Gastrocnemius medialis (tissue), 4 donors: ENCODE results near the gene TMEM223. TPM values are rescaled to one million over a fixed set of nuclear protein-coding genes. Genes with fewer than 3 reads are reported as not detected.

Experiments
- ATAC-seq, 2 donors: fragments of 150-250 bp; one replicate each; pipeline ENCODE4 v1.9.1; 2016
- DNase-seq, 2 donors: peaks; one replicate each; pipeline ENCODE4 v3.0.0-alpha.2; 2019
- H3K27ac ChIP-seq, 4 donors: fragments of 200-600 bp; sonication (generic); 1 replicate in 1 of 4; 2 replicates in 3 of 4; pipeline ENCODE4 v1.5.1; 2016 to 2018; ENCODE audit warnings: mild to moderate bottlenecking in 2 of 4, moderate library complexity in 1 of 4
- H3K27me3 ChIP-seq, 3 donors: fragments of 200-600 bp; sonication (generic) in 2 of 3; 1 replicate in 1 of 3; 2 replicates in 2 of 3; pipeline versions ENCODE4 v1.5.1 to v1.6.0; 2016 to 2019; ENCODE audit warnings: mild to moderate bottlenecking in 1 of 3, moderate library complexity in 1 of 3
- H3K36me3 ChIP-seq, 2 donors: fragments of 200-600 bp; sonication (generic) in 1 of 2; one replicate each; pipeline ENCODE4 v1.5.1; 2017 to 2018
- H3K4me1 ChIP-seq, 2 donors: fragments of 200-600 bp; sonication (generic) in 1 of 2; one replicate each; pipeline ENCODE4 v1.5.1; 2016 to 2017; ENCODE audit warnings: mild to moderate bottlenecking in 2 of 2
- H3K4me3 ChIP-seq, 4 donors: fragments of 200-600 bp; sonication (generic) in 3 of 4; 1 replicate in 1 of 4; 2 replicates in 3 of 4; pipeline ENCODE4 v1.5.1; 2016 to 2019; ENCODE audit warnings: mild to moderate bottlenecking in 2 of 4
- H3K9me3 ChIP-seq, 3 donors: fragments of 200-600 bp; sonication (generic) in 2 of 3; 1 replicate in 1 of 3; 2 replicates in 2 of 3; pipeline ENCODE4 v1.5.1; 2016 to 2019
- CTCF ChIP-seq, 5 experiments: fragments of 450-650 bp in 3 of 5; fragments of 200-600 bp in 2 of 5; sonication (generic) in 2 of 5; IDR thresholded peaks in 4 of 5; conservative IDR thresholded peaks in 1 of 5; 1 replicate in 4 of 5; 2 replicates in 1 of 5; pipeline ENCODE4 v1.5.1; 2016 to 2019; ENCODE audit warnings: antibody characterized with exemption in 5 of 5, mild to moderate bottlenecking in 3 of 5, moderate library complexity in 3 of 5
- POLR2A ChIP-seq, 2 donors: fragments of 450-650 bp; IDR thresholded peaks; one replicate each; pipeline ENCODE4 v1.6.1; 2017; ENCODE audit warnings: antibody characterized with exemption in 2 of 2, mild to moderate bottlenecking in 2 of 2, moderate library complexity in 2 of 2
- in situ Hi-C, 4 donors: fragments of 200-750 bp; cut with MboI; loops; one replicate each; pipeline versions ENCODE4 v1.15.0 to v1.8.0; 2017; ENCODE audit warnings: low sequenced_read_pairs in 4 of 4
- intact Hi-C: fragments of 100-400 bp; cut with DNase I; formaldehyde crosslinking; loops from one replicate; pipeline ENCODE4 v1.15.1; 2023; ENCODE audit warnings: low total_unique reads
- total RNA-seq, 4 donors: library from RNA; depleted of rRNA; stranded (reverse); fragments of >200 nt; gene quantifications; one replicate each; pipeline versions ENCODE4 v1.1.0 to v1.2.3, GENCODE V29; 2016

The TMEM223 gene
- total RNA-seq, 4 donors from 2014 or later: 17.1 to 41.6 (median 23.8) TPM

DNA sequence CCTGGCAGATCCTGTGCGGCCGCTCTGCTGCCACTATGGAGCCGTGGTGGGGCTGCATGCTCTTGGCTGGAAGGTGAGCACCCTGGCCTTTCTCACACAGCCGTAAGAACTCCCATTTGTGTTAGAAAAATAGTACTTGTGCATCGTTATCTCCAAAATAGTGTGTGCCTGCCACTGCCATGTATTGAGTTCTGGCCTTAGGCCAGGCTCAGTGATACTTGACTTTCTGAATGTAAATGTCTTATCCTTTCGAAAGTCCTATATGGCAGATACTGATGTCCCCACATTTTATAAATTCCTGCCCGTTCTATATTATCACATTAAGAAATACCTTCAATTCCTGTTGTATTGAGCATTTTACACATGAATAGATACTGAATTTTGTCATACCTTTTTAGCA, 9.1 kb downstream of the TMEM223 start:
- H3K4me1 ChIP-seq: peaks cover 10 to 11% of the 10 kb centered on the region in 2 donors
- in situ Hi-C loops: loop anchor here in 2 of 4 donors (10.0 kb wide), 1 partner anchor 82 kb away; no protein-coding TSS in a partner anchor
- ATAC-seq (no peak), DNase-seq (no peak)
- no peak overlapping the region for H3K27ac ChIP-seq
- intact Hi-C loops: loop anchor here (10.0 kb wide), 1 partner anchor 138 kb away; the partner anchor contains the start of gene GANAB
- no peak for TF ChIP-seq CTCF (IDR thresholded peaks at IDR 0.05 in 4 of 5, conservative IDR thresholded peaks at IDR 0.05 in 1 of 5)
- no peak for TF ChIP-seq POLR2A (IDR thresholded peaks at IDR 0.05)
- no peak overlapping the region for H3K4me3 ChIP-seq
- no peaks in the 10 kb centered on the region for H3K27me3 ChIP-seq
- no peaks in the 10 kb centered on the region for H3K9me3 ChIP-seq
- peaks cover 0 to 41% of the 10 kb centered on the region in 2 donors for H3K36me3 ChIP-seq

DNA sequence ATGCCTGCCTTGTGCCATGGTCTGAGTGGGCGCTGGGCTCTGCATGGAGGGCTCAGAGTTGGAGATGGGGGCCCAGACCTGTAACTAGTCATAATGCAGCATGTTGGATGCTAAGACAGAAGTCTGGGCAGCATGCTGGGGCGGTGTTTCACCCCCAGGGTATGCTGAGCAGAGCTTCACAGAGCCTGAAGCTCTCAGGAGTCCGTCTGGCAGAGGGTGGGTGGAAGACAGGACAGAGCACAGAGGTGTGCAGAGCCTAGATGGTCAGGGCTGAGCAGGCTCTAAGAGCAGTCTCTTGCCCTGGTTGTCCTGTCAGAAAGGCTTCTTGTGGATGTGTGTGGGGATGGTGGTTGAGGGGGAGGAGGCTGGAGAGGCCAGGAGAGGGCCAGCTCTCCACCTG, 13.4 kb downstream of the TMEM223 start:
- no peak for ATAC-seq
- Histone ChIP-seq H3K27me3 (no peaks in the 10 kb centered on the region), H3K9me3 (no peaks in the 10 kb centered on the region), H3K36me3 (peaks cover 0 to 56% of the 10 kb centered on the region in 2 donors), H3K4me1 (no peaks in the 10 kb centered on the region), H3K4me3 (no peak overlapping the region), H3K27ac (no peak overlapping the region)
- in situ Hi-C loops (no loop called here), intact Hi-C loops (no loop called here)
- TF ChIP-seq CTCF (IDR thresholded peaks at IDR 0.05 in 4 of 5, conservative IDR thresholded peaks at IDR 0.05 in 1 of 5) (no peak), POLR2A (IDR thresholded peaks at IDR 0.05) (no peak)
- DNase-seq: no peak

GRCh38 chr11:62777389-62777788, 14.4 kb downstream of the TMEM223 start:
- no peak for ATAC-seq
- intact Hi-C loops: no loop called here
- DNase-seq: no peak

DNA sequence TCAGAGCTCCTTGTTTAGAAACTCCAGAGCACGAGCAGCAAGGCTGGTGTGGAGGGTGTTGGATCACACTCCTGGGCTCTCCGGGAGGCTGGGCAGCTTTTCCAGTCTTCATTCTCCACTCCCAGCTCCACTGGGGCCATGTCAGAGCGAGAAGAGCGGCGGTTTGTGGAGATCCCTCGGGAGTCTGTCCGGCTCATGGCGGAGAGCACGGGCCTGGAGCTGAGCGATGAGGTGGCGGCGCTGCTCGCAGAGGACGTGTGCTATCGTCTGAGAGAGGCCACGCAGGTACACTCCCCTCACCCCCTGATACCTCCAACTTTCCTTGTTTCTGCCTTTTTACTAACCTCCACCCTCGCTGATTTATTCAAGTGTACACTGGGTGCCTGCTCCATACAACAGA, 16.2 kb downstream of the TMEM223 start:
- ATAC-seq: no peak
- Histone ChIP-seq H3K27ac (no peak overlapping the region), H3K27me3 (no peaks in the 10 kb centered on the region), H3K4me3 (no peak overlapping the region), H3K4me1 (peaks cover 10 to 14% of the 10 kb centered on the region in 2 donors), H3K36me3 (peaks cover 0 to 39% of the 10 kb centered on the region in 2 donors), H3K9me3 (no peaks in the 10 kb centered on the region)
- intact Hi-C loops: no loop called here
- in situ Hi-C loops: no loop called here
- TF ChIP-seq CTCF (IDR thresholded peaks at IDR 0.05 in 4 of 5, conservative IDR thresholded peaks at IDR 0.05 in 1 of 5): no peak
- no peak for TF ChIP-seq POLR2A (IDR thresholded peaks at IDR 0.05)
- no peak for DNase-seq

More at GRCh38 chr11:62777389-62777788, 14.4 kb downstream of the TMEM223 start:
- Histone ChIP-seq H3K36me3 (peaks cover 0 to 46% of the 10 kb centered on the region in 2 donors), H3K9me3 (no peaks in the 10 kb centered on the region), H3K4me1 (peaks cover under 1 to 5% of the 10 kb centered on the region in 2 donors), H3K4me3 (no peak overlapping the region), H3K27ac (no peak overlapping the region), H3K27me3 (no peaks in the 10 kb centered on the region)
- no peak for TF ChIP-seq CTCF (IDR thresholded peaks at IDR 0.05 in 4 of 5, conservative IDR thresholded peaks at IDR 0.05 in 1 of 5)
- no peak for TF ChIP-seq POLR2A (IDR thresholded peaks at IDR 0.05)
- in situ Hi-C loops: no loop called here

DNA sequence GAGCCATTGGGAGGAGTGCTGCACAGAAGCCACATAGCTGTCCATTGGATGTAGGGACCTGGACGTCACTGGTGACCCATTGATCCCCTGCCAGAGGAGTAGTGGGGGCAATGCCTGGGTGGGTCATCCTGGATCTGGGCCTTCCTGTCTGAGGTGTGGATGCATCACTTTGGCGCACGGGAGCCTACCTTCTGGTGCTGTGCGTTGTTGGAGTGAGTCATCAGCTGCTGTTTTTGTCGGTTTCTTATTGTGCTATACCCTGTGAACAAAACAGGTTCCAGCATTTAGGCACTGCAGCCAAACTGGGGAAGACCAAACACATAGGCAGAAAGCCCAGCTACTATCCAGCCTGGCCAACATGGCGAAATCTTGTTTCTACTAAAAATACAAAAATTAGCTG, 17.4 kb downstream of the TMEM223 start:
- Histone ChIP-seq H3K4me3 (no peak overlapping the region), H3K4me1 (peaks cover 18 to 23% of the 10 kb centered on the region in 2 donors), H3K36me3 (peaks cover 0 to 32% of the 10 kb centered on the region in 2 donors), H3K9me3 (no peaks in the 10 kb centered on the region), H3K27ac (no peak overlapping the region), H3K27me3 (no peaks in the 10 kb centered on the region)
- ATAC-seq: no peak
- no peak for TF ChIP-seq POLR2A (IDR thresholded peaks at IDR 0.05)
- TF ChIP-seq CTCF (IDR thresholded peaks at IDR 0.05 in 4 of 5, conservative IDR thresholded peaks at IDR 0.05 in 1 of 5): no peak
- DNase-seq: no peak
- intact Hi-C loops: loop anchor here (5.0 kb wide), 2 partner anchors 83 to 182 kb away; partner anchors contain the start of gene TUT1
- in situ Hi-C loops: no loop called here
